22Rv1 (cell line): ENCODE measurements around the gene INSL3.
"Not testable (repeated sequence)": the region's sequence is repeated elsewhere in the genome, so short reads cannot be mapped to it uniquely, and the experiment has no call there.

Source experiments
- CTCF ChIP-seq: fragments of 450-650 bp; IDR thresholded peaks from 2 replicates; pipeline ENCODE4 v1.5.1; 2017; ENCODE audit warnings: mild to moderate bottlenecking
- ZFX ChIP-seq: fragments of 450-650 bp; IDR thresholded peaks from 2 replicates; pipeline ENCODE4 v1.6.1; 2017; ENCODE audit warnings: antibody characterized with exemption, borderline replicate concordance

- not testable (repeated sequence) for TF ChIP-seq CTCF, ZFX
Measured at GRCh38 chr19:17798599-17798998, 22.7 kb downstream of the INSL3 start.
